Fibroblast of the aortic adventitia (primary cell): ENCODE results near the gene FASN. TPM values are rescaled to one million over a fixed set of nuclear protein-coding genes. Genes with fewer than 3 reads are reported as not detected.

ENCODE experiments used
- DNase-seq: peaks from one replicate; pipeline ENCODE4 v3.0.0-alpha.2; 2010; ENCODE audit warnings: low read depth
- H3K4me3 ChIP-seq: 2 replicates; pipeline ENCODE4 v1.5.1; 2011; ENCODE audit warnings: low read depth, mild to moderate bottlenecking, control low read depth, low read length, moderate library complexity
- total RNA-seq: library from RNA; depleted of rRNA; stranded (reverse); fragments of >200 nt; gene quantifications from 2 replicates; pipeline ENCODE4 v1.2.3, GENCODE V29; 2012; ENCODE audit warnings: low replicate concordance
- TF ChIP-seq, protein P1 (sequence below): IDR thresholded peaks from 2 replicates; pipeline ENCODE4 v1.5.1; 2011; ENCODE audit warnings: mild to moderate bottlenecking, low read length, control low read depth, inconsistent platforms; ENCODE audit not compliant: insufficient read depth

Gene FASN
- total RNA-seq, 1 donor = 65.2 TPM

DNA sequence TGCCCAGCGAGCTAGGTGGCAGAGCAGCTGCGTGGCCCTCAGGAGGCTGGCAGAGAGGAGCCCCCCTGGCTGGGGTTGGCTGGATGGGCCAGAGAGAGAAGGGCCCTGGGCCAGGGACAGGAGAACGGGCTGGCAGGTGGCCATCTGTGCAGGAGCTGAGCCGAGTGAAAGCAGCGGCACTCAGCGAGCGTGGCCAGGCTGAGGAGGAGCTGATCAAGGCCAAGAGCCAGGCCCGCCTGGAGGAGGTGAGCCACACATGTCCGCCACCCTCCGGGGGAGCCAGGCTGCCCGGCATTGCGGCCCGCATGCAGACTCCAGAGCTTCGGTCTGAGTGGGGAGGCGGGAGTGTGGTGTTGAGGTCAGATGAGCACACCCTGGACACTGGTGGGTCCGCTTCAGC, 68.6 kb downstream of the FASN start:
- no peak overlapping the region for H3K4me3 ChIP-seq
- TF ChIP-seq, protein P1, sequence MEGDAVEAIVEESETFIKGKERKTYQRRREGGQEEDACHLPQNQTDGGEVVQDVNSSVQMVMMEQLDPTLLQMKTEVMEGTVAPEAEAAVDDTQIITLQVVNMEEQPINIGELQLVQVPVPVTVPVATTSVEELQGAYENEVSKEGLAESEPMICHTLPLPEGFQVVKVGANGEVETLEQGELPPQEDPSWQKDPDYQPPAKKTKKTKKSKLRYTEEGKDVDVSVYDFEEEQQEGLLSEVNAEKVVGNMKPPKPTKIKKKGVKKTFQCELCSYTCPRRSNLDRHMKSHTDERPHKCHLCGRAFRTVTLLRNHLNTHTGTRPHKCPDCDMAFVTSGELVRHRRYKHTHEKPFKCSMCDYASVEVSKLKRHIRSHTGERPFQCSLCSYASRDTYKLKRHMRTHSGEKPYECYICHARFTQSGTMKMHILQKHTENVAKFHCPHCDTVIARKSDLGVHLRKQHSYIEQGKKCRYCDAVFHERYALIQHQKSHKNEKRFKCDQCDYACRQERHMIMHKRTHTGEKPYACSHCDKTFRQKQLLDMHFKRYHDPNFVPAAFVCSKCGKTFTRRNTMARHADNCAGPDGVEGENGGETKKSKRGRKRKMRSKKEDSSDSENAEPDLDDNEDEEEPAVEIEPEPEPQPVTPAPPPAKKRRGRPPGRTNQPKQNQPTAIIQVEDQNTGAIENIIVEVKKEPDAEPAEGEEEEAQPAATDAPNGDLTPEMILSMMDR = no peak
- no peak for DNase-seq

DNA sequence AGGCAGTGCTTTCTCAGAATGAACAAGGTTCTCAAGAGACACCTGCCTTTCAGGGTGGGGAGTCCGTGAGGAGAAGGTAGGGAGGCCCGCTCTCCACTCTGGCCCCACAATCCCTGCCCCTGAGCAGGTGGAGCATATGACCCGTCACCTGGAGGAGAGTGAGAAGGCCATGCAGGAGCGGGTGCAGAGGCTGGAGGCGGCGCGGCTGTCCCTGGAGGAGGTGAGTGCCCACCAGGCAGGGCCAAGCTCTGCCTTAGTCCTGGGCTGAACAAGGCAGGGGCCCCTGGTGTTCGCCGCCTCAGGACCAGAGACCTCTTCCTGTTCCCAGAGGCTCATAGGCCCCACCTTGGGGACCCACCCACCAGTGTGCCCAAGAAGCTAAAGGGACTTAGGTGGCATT, 69.1 kb downstream of the FASN start:
- TF ChIP-seq, protein P1 = no peak
- H3K4me3 ChIP-seq = no peak overlapping the region
- no peak for DNase-seq

Other genes starting within 250 kb of the FASN start
- 763 and 1,500 TPM in 2 replicates for gene P4HB, start 237.7 kb downstream of the FASN start, total RNA-seq
- gene ARHGDIA, start 226.9 kb downstream of the FASN start, total RNA-seq = 95.1 and 149 TPM in 2 replicates
- gene ALYREF, start 206.7 kb downstream of the FASN start, total RNA-seq = 43.6 and 77.3 TPM in 2 replicates
- 172 and 178 TPM in 2 replicates for gene ANAPC11, start 206.5 kb downstream of the FASN start, total RNA-seq
- gene NPB, start 196.0 kb downstream of the FASN start, total RNA-seq = 1.3 and 1.4 TPM in 2 replicates
- gene PCYT2, start 186.8 kb downstream of the FASN start, total RNA-seq = 20.3 and 36.7 TPM in 2 replicates
- 12.7 and 18.1 TPM in 2 replicates for gene SIRT7, start 180.1 kb downstream of the FASN start, total RNA-seq
- gene MAFG, start 170.5 kb downstream of the FASN start, total RNA-seq = 19.1 and 28.0 TPM in 2 replicates
- gene PYCR1, start 160.9 kb downstream of the FASN start, total RNA-seq = 16.9 and 91.0 TPM in 2 replicates
- gene MYADML2, start 151.0 kb downstream of the FASN start, total RNA-seq = not detected in 2 replicates
- 0.09 TPM in 1 of 2 replicates, not detected in the other for gene NOTUM, start 137.0 kb downstream of the FASN start, total RNA-seq
- 23.6 and 37.0 TPM in 2 replicates for gene ASPSCR1, start 120.6 kb downstream of the FASN start, total RNA-seq
- gene CENPX, start 75.4 kb downstream of the FASN start, total RNA-seq = 27.6 and 41.8 TPM in 2 replicates
- 15.5 and 22.0 TPM in 2 replicates for gene LRRC45, start 74.9 kb downstream of the FASN start, total RNA-seq
- gene RAC3, start 66.6 kb downstream of the FASN start, total RNA-seq = 6.2 and 13.5 TPM in 2 replicates
- gene DCXR, start 60.5 kb downstream of the FASN start, total RNA-seq = 29.3 and 101 TPM in 2 replicates
- 32.0 and 33.3 TPM in 2 replicates for gene RFNG, start 46.4 kb downstream of the FASN start, total RNA-seq
- 77.5 and 85.5 TPM in 2 replicates for gene GPS1, start 46.3 kb downstream of the FASN start, total RNA-seq
- gene DUS1L, start 32.4 kb downstream of the FASN start, total RNA-seq = 33.8 and 62.3 TPM in 2 replicates
- gene CCDC57, start 114.6 kb upstream of the FASN start, total RNA-seq = 15.2 and 37.4 TPM in 2 replicates
- gene SLC16A3, start 130.8 kb upstream of the FASN start, total RNA-seq = 13.0 and 44.6 TPM in 2 replicates
- 28.9 and 52.7 TPM in 2 replicates for gene CSNK1D, start 175.5 kb upstream of the FASN start, total RNA-seq
- not detected in 2 replicates for gene CD7, start 219.4 kb upstream of the FASN start, total RNA-seq
- 9.8 and 34.2 TPM in 2 replicates for gene SECTM1, start 235.5 kb upstream of the FASN start, total RNA-seq